GM23338 (cell line): ENCODE data around the gene ONECUT3. TPM values are rescaled to one million over a fixed set of nuclear protein-coding genes. Genes with fewer than 3 reads are reported as not detected.
A peak's percentile ranks its signal among the peaks of the same experiment; 100 is the strongest.

Experiments
- ATAC-seq: fragments of 200-7000 bp; cut with Tn5 transposase; 3 replicates; pipeline ENCODE4 v1.9.1; 2020
- DNase-seq: peaks from one replicate; pipeline ENCODE4 v3.0.0-alpha.2; 2015; ENCODE audit warnings: low spot score
- H2AFZ ChIP-seq: fragments of 200-600 bp; sonication (generic); 2 replicates; pipeline ENCODE4 v1.8.0; 2016; ENCODE audit warnings: antibody characterized with exemption, mild to moderate bottlenecking, moderate library complexity
- H3F3A ChIP-seq: fragments of 200-600 bp; sonication (generic); replicated peaks from 2 replicates; pipeline ENCODE4 v1.8.0; 2017; ENCODE audit warnings: antibody characterized with exemption, mixed run types, low read depth
- H3K27ac ChIP-seq: fragments of 200-600 bp; sonication (generic); 2 replicates; pipeline ENCODE4 v1.6.1; 2016; ENCODE audit warnings: low read depth
- H3K27me3 ChIP-seq: fragments of 200-600 bp; sonication (generic); 2 replicates; pipeline ENCODE4 v1.8.0; 2016; ENCODE audit warnings: mild to moderate bottlenecking, mixed run types, moderate library complexity; ENCODE audit not compliant: insufficient read depth
- H3K36me3 ChIP-seq: fragments of 200-600 bp; sonication (generic); 2 replicates; pipeline ENCODE4 v1.8.0; 2016; ENCODE audit warnings: mild to moderate bottlenecking; ENCODE audit not compliant: insufficient read depth
- H3K4me1 ChIP-seq: fragments of 200-600 bp; sonication (generic); 2 replicates; pipeline ENCODE4 v1.8.0; 2016; ENCODE audit warnings: mild to moderate bottlenecking, moderate library complexity; ENCODE audit not compliant: insufficient read depth
- H3K4me2 ChIP-seq: fragments of 200-600 bp; sonication (generic); 2 replicates; pipeline ENCODE4 v1.7.1; 2017; ENCODE audit warnings: mixed run types
- H3K4me3 ChIP-seq: fragments of 200-600 bp; sonication (generic); 2 replicates; pipeline ENCODE4 v1.6.1; 2016; ENCODE audit warnings: mixed run types
- H3K79me2 ChIP-seq: fragments of 200-600 bp; sonication (generic); replicated peaks from 2 replicates; pipeline ENCODE4 v1.8.0; 2017; ENCODE audit warnings: mild to moderate bottlenecking; ENCODE audit not compliant: insufficient read depth
- H3K9me2 ChIP-seq: fragments of 200-600 bp; sonication (generic); 2 replicates; pipeline ENCODE4 v1.8.0; 2017; ENCODE audit not compliant: insufficient read depth
- H4K20me1 ChIP-seq: fragments of 200-600 bp; sonication (generic); replicated peaks from 2 replicates; pipeline ENCODE4 v1.8.0; 2017; ENCODE audit warnings: mild to moderate bottlenecking; ENCODE audit not compliant: insufficient read depth
- H3K27ac Mint-ChIP-seq: 2 replicates; pipeline ENCODE4 v1.8.0; 2020; ENCODE audit warnings: inconsistent platforms, mild to moderate bottlenecking, moderate library complexity, mixed read lengths
- H3K27me3 Mint-ChIP-seq: 3 replicates; pipeline ENCODE4 v1.8.0; 2022; ENCODE audit warnings: low read depth, mild to moderate bottlenecking, moderate library complexity, mixed read lengths, inconsistent platforms; ENCODE audit not compliant: insufficient read depth, poor library complexity
- H3K36me3 Mint-ChIP-seq: 3 replicates; pipeline ENCODE4 v1.8.0; 2021; ENCODE audit warnings: low read depth, mild to moderate bottlenecking, inconsistent platforms, moderate library complexity, mixed read lengths
- H3K4me1 Mint-ChIP-seq: 3 replicates; pipeline ENCODE4 v1.8.0; 2020; ENCODE audit warnings: mild to moderate bottlenecking, inconsistent platforms, mixed read lengths
- H3K4me3 Mint-ChIP-seq: 3 replicates; pipeline ENCODE4 v1.8.0; 2021; ENCODE audit warnings: moderate library complexity, mild to moderate bottlenecking, inconsistent platforms, mixed read lengths
- H3K9me3 Mint-ChIP-seq: 3 replicates; pipeline ENCODE4 v1.8.0; 2020; ENCODE audit warnings: moderate library complexity, mild to moderate bottlenecking, inconsistent platforms, mixed read lengths
- CREB1 ChIP-seq: fragments of 250-450 bp; sonication (Bioruptor Pico); IDR thresholded peaks from 2 replicates; pipeline ENCODE4 v1.5.0; 2020; ENCODE audit warnings: low read depth, mild to moderate bottlenecking, moderate library complexity
- EZH2 ChIP-seq: fragments of 200-600 bp; sonication (generic); IDR thresholded peaks from one replicate; pipeline ENCODE4 v1.8.0; 2017; ENCODE audit warnings: antibody characterized with exemption, mild to moderate bottlenecking, low read depth; ENCODE audit not compliant: unreplicated experiment
- NANOG ChIP-seq: IDR thresholded peaks from 2 replicates; pipeline ENCODE4 v1.6.1; 2016; ENCODE audit warnings: antibody characterized with exemption, borderline replicate concordance
- POLR2AphosphoS5 ChIP-seq: IDR thresholded peaks from 2 replicates; pipeline ENCODE4 v1.6.1; 2016; ENCODE audit warnings: antibody characterized with exemption, low read depth
- ZNF114 ChIP-seq: fragments of 250-450 bp; sonication (Bioruptor Pico); IDR thresholded peaks from 2 replicates; pipeline ENCODE4 v1.5.0; 2020; ENCODE audit warnings: mild to moderate bottlenecking, moderate library complexity
- ZNF331 ChIP-seq: fragments of 250-450 bp; sonication (Bioruptor Pico); IDR thresholded peaks from 2 replicates; pipeline ENCODE4 v1.5.0; 2020; ENCODE audit warnings: low read depth, mild to moderate bottlenecking, moderate library complexity
- polyA plus RNA-seq: library from polyadenylated mRNA; unstranded; fragments of >200 nt; fragmentation: Nextera tagmentation; extraction: Ambion mirVana; gene quantifications from 2 replicates; pipeline ENCODE4 v1.2.1, GENCODE V29; 2016
- total RNA-seq: library from RNA; depleted of rRNA; stranded (reverse); fragments of >200 nt; shearing (Covaris generic); gene quantifications from 2 replicates; pipeline ENCODE4 v1.2.3, GENCODE V29; 2014
- TF ChIP-seq, protein P1 (sequence below), 2 experiments: fragments of 200-600 bp in 1 of 2; sonication (generic) in 1 of 2; conservative IDR thresholded peaks; 2 replicates each; pipeline versions ENCODE4 v1.5.1 to v1.6.1; 2016 to 2017; ENCODE audit warnings: antibody characterized with exemption in 2 of 2, low read depth in 2 of 2, mild to moderate bottlenecking in 2 of 2, moderate library complexity in 1 of 2
- TF ChIP-seq, protein P2 (sequence below): IDR thresholded peaks from 2 replicates; pipeline ENCODE4 v1.6.1; 2016; ENCODE audit warnings: antibody characterized with exemption

Gene ONECUT3
- total and polyA plus RNA-seq, 2 experiments from 2014 or later = not detected

DNA sequence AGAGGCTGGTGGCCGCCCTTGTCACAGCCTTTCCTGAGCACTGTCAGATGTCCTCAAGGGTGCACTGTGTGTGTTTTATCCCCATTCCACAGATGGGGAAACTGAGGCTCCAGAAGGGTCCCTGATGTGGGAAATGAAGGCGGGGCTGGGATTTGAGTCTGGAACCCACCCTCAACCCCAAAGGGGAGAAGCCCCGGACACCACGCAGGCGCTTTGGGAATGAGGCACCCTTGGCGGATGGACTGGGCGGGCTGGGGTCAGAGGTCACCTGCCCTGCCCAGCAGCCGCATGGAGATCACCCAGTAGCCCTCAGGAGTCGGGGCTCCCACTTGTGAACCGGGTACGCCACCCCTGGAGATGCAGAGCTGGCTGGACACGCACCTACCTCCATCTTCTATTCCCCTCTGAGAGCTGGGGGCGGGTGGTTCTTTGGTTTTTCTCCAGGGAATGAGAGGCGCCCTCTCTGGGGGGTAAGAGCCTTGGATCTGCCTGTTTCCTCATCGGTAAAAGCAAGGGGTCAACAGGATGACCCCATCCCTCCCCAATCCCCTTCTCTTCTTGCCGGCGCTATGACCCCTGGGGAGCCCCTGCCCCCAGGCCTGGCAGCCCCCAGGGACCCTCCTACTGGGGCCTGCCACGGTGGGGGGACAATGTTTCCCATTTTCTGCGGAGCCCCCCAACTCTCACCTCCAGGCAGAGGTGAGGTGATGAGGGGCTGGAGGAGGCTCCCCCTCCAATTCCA lies 8.3 kb upstream of the ONECUT3 start:
- peaks cover 68% of the 10 kb centered on the region for H3K27me3 ChIP-seq
- 0 out of 2 replicates have a peak, but pooled peaks cover 2% of the 10 kb centered on the region for H4K20me1 ChIP-seq
- no peak overlapping the region for H3K27ac ChIP-seq
- DNase-seq (no peak), ATAC-seq (no peak)
- H3K4me1 ChIP-seq = peaks cover 20% of the 10 kb centered on the region; the same call in 1 of the 2 replicates
- Mint-ChIP-seq H3K4me1 (peaks cover 6% of the 10 kb centered on the region; the same call in 2 of the 3 replicates), H3K27ac (no peak overlapping the region), H3K27me3 (peaks cover 71% of the 10 kb centered on the region), H3K4me3 (peak overlapping the region; percentile 56; the same call in 1 of the 3 replicates), H3K36me3 (no peaks in the 10 kb centered on the region), H3K9me3 (peaks cover 5% of the 10 kb centered on the region; the same call in 2 of the 3 replicates)
- H3F3A ChIP-seq = 0 out of 2 replicates have a peak, but pooled peaks cover 9% of the 10 kb centered on the region
- peak overlapping the region; percentile 51 for H3K4me3 ChIP-seq
- no peaks in the 10 kb centered on the region for H3K9me2 ChIP-seq
- H3K36me3 ChIP-seq = no peaks in the 10 kb centered on the region
- H3K4me2 ChIP-seq = peak overlapping the region; percentile 84
- 0 out of 2 replicates have a peak overlapping the region, but pooled peaks have one; percentile 59 for H2AFZ ChIP-seq
- no peaks in the 10 kb centered on the region for H3K79me2 ChIP-seq
- TF ChIP-seq, protein P1, sequence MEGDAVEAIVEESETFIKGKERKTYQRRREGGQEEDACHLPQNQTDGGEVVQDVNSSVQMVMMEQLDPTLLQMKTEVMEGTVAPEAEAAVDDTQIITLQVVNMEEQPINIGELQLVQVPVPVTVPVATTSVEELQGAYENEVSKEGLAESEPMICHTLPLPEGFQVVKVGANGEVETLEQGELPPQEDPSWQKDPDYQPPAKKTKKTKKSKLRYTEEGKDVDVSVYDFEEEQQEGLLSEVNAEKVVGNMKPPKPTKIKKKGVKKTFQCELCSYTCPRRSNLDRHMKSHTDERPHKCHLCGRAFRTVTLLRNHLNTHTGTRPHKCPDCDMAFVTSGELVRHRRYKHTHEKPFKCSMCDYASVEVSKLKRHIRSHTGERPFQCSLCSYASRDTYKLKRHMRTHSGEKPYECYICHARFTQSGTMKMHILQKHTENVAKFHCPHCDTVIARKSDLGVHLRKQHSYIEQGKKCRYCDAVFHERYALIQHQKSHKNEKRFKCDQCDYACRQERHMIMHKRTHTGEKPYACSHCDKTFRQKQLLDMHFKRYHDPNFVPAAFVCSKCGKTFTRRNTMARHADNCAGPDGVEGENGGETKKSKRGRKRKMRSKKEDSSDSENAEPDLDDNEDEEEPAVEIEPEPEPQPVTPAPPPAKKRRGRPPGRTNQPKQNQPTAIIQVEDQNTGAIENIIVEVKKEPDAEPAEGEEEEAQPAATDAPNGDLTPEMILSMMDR (conservative IDR thresholded peaks at IDR 0.05; ENCODE audit: low read depth in 2 of 2) = no peak
- TF ChIP-seq ZNF114 = no peak
- TF ChIP-seq EZH2 = no peak

DNA sequence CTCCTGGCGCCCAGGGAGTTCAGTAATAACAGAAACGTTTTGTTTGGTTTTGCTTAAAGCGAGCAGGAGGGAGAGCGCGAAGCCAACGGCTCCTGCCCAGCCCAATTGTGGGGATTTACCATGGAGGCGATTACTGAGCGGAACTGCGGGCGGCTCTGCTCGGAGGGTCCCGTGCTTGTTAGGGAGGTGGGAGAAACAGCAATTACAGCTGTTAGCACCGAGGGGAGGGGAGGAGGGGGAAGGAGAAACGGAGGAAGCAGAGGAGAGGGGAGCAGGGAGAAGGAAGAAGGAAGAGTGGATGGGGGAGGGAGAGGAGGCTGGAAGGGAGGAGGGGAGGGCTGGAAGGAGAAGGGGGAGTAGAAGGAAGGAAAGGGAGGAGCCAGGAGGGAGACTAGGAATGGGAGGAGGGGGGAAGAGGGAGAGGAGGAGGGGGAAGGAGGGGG lies 7.7 kb upstream of the ONECUT3 start:
- Histone ChIP-seq H3K4me1 (peaks cover 20% of the 10 kb centered on the region; the same call in 1 of the 2 replicates), H3K9me2 (no peaks in the 10 kb centered on the region), H3K27ac (no peak overlapping the region), H2AFZ (0 out of 2 replicates have a peak overlapping the region, but pooled peaks have one; percentile 59), H3K36me3 (no peaks in the 10 kb centered on the region), H3F3A (0 out of 2 replicates have a peak, but pooled peaks cover 9% of the 10 kb centered on the region), H4K20me1 (peaks cover 8% of the 10 kb centered on the region; the same call in 1 of the 2 replicates), H3K79me2 (no peaks in the 10 kb centered on the region), H3K4me3 (peak overlapping the region; percentile 51), H3K27me3 (peaks cover 74% of the 10 kb centered on the region), H3K4me2 (peak overlapping the region; percentile 84)
- H3K9me3 Mint-ChIP-seq = no peaks in the 10 kb centered on the region; the same call in 2 of the 3 replicates
- DNase-seq (peak; percentile 84), ATAC-seq (peak; percentile 1; the same call in 1 of the 3 replicates)
- peaks cover 73% of the 10 kb centered on the region for H3K27me3 Mint-ChIP-seq
- H3K4me3 Mint-ChIP-seq = peak overlapping the region; percentile 56
- no peaks in the 10 kb centered on the region for H3K36me3 Mint-ChIP-seq
- TF ChIP-seq CREB1 (CRISPR knock-in tag) = 0 out of 2 replicates have a peak, but pooled peaks have one; percentile 5
- no peak for TF ChIP-seq ZNF114
- peak; percentile 88 for TF ChIP-seq EZH2
- TF ChIP-seq, protein P2, sequence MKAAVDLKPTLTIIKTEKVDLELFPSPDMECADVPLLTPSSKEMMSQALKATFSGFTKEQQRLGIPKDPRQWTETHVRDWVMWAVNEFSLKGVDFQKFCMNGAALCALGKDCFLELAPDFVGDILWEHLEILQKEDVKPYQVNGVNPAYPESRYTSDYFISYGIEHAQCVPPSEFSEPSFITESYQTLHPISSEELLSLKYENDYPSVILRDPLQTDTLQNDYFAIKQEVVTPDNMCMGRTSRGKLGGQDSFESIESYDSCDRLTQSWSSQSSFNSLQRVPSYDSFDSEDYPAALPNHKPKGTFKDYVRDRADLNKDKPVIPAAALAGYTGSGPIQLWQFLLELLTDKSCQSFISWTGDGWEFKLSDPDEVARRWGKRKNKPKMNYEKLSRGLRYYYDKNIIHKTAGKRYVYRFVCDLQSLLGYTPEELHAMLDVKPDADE = no peak
- no peak for TF ChIP-seq NANOG
- no peak for TF ChIP-seq ZNF331 (CRISPR knock-in tag)
- no peak for TF ChIP-seq POLR2AphosphoS5
- peaks cover 8% of the 10 kb centered on the region; the same call in 2 of the 3 replicates for H3K4me1 Mint-ChIP-seq
- H3K27ac Mint-ChIP-seq = no peak overlapping the region
